ENCODE results near the gene LDHAL6A.
"Not testable (repeated sequence)": the region's sequence is repeated elsewhere in the genome, so short reads cannot be mapped to it uniquely, and the experiment has no call there.

Gene LDHAL6A

DNA sequence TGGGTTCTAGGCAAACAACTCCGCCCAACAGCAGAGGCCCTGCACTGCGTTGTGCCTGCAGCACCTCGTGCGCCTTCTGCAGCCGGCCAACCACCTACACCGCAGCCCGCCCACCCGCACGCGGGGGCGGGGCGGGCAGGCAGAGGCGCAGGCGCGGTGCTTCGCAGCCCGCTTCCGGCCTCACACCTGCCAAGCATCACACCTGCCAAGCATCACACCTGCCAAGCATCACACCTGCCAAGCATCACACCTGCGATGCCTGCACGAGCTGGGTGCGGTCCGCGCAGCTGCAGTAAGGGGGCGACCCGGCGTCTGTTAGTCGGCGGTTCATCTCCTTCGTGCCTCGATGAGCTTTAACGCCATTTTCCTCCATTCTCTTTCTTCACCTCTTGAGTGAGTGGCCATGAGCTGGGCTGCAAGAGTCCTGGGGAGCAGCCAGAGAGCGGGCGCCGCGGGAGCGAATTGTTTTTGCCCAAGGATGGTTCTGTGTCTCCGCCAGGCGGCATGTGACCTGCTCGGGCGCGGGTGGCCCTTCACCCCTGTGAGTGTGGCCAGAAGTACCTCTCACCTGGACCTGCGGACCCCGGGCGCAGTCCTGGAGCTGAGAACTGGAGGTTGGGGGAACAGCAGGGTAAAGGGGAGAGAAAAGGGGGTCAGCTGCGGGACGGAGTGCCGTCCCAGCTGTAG, at the start of gene LDHAL6A:
Gene LDHAL6A (plus strand): TSS at position 171 of the 687 bp plus-strand sequence. CDS start 825 bp downstream, outside the sequence.
- FAIRE-seq = no peak

DNA sequence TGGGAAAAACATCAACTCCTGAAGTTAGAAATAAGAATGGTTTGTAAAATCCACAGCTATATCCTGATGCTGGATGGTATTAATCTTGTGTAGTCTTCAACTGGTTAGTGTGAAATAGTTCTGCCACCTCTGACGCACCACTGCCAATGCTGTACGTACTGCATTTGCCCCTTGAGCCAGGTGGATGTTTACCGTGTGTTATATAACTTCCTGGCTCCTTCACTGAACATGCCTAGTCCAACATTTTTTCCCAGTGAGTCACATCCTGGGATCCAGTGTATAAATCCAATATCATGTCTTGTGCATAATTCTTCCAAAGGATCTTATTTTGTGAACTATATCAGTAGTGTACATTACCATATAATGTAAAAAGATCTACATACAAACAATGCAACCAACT, 48.3 kb upstream of the LDHAL6A start:
- FAIRE-seq = not testable (repeated sequence)

DNA sequence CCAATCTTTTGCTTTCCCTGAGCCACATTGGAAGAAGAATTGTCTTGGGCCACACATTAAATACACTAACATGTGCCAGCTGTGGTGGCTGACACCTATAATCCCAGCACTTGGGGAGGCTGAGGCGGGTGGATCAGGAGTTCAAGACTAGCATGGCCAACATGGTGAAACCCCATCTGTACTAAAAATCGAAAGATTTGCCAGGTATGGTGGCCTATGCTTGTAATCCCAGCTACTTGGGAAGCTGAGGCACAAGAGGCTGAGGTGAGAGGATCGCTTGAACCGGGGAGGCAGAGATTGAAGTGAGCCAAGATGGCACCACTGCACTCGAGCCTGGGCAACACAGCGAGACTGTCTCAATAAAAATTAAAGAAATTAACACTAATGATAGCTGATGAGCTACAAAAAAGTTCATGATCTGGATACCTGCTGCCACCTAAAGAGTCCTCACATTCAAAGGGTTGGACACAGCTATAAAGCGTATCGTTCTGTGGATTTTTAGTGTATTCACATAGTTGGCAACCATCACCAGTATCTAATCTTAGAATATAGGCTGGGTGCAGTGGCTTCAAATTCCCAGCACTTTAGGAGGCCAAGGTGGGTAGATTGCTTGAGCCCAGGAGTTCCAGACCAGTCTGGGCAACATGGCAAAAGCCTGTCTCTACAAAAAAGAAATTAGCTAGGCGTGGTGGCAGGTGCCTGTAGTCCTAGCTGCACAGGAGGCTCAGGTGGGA, 46.9 kb upstream of the LDHAL6A start:
- no peak for FAIRE-seq

DNA sequence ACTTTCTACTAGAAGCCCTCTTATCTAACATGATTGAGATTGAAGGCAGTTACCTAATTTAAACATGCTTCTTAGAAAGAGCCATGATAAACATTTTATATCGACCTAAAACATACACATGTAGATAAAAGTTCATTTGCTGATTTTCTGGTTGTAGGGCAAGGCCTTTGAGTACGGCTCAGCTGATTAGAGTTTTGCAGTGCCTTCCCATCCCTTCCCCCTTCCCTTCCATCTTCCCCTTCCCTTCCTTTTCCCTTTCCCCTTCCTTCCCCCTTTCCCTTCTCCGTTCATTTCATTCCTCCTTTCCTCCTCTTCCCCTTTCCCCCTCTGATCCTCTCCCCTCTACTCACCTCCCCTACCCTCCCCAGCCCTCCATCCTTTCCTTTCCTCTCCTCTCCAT, 39.2 kb upstream of the LDHAL6A start:
- no peak for FAIRE-seq

DNA sequence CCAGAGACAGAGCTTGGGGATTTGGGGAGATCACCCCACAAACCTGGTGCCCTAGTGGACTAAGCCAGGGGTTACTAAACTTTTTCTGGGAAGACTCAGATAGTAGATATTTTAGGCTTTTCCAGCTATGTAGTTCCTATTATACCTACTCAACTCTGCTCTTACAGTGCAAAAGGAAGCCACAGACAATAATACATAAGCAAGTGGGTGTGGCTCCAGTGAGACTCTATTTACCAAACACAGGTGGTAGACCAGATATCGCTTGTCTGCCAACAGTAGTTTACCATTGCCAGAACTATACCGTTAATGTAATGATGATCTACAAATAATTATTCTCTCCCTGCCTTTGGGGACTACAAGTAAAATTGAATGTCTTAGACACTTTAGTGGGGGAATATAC, 36.6 kb upstream of the LDHAL6A start:
- no peak for FAIRE-seq

DNA sequence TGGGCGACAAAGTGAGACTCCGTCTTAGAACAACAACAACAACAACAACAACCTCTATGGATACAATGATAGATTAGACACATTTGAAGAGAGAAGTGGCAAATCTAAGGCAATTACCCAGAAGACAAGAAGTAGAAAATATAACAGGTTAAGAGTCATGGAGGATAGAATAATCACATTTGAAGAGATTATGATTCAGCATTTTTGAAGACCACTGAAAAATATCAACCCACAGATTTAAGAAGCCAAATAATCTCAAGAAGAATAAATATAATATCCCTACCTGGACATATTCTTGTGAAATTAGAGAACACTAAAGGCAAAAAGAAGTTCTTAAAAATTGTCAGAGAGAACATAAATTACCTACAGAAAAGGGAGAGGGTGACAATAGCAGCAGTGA, 35.6 kb upstream of the LDHAL6A start:
- FAIRE-seq = no peak

DNA sequence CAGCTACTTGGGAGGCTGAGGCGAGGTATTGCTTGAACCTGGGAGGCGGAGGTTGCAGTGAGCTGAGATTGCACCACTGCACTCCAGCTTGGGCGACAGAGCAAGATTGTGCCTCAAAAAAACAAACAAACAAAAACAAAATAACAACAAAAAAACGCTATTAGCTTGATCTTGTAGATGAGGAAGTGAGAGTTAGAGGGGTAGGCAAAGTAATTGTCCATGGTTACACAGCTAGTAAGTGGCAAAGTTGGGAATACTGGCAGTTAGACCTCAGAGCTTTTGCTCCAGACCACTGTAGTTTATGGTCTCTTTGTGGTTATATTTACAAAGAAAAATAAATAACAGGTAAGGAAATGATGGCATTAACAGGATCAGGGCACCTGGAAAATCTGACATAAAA, 28.4 kb upstream of the LDHAL6A start:
- FAIRE-seq = no peak

DNA sequence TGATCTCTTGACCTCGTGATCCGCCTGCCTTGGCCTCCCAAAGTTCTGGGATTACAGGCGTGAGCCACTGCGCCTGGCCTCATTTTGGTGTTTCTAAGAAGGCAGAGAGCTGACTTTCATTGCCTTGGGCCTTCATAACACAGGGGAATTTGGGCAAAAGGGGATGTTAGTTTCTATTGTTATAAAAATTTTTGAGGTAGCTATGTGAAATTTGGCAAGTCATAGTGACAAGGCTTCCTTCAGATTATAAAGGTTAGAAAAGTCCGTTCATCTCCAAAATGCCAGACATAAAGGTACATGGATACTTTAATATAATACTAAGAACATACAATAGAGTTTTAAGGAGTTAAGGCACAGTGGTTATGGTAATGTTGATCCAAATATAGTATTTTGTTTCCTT, 26.3 kb upstream of the LDHAL6A start:
- FAIRE-seq = no peak

DNA sequence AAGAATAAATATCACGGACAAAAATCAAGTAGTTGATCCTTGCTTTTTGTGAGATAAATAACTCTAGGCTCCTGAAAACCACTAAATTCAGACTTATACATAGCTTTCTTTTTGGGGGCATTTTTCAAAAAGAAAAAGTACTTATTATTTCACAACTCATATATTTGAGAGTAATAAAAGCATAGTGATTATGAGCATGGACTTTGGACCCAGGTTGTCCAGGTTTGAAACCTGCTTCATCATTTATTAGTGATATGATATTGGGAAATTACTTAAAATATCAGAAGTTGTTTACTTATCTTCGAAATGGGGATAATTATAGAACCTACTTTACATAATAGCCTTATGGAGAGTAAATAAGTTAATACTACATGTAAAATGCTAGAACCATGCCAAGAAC, 17.0 kb upstream of the LDHAL6A start:
- FAIRE-seq = no peak

DNA sequence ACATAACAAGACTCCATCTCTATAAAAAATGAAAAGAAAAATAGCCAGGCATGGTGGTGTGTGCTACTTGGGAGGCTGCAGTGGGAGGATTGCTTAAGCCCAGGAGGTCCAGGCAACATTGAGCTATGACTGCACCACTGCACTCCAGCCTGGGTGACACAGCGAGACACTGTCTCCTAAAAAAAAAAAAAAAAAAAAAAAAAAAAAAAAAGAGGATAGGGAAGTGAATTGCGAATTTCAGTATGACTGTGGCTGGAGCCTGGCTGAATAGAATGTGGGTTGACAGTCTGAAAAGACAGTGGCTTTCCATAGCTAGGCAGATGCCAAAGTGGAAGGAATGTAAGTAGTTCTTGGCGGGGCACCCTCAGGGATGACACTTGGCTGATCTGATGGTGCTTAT, 6.4 kb upstream of the LDHAL6A start:
- FAIRE-seq = no peak

DNA sequence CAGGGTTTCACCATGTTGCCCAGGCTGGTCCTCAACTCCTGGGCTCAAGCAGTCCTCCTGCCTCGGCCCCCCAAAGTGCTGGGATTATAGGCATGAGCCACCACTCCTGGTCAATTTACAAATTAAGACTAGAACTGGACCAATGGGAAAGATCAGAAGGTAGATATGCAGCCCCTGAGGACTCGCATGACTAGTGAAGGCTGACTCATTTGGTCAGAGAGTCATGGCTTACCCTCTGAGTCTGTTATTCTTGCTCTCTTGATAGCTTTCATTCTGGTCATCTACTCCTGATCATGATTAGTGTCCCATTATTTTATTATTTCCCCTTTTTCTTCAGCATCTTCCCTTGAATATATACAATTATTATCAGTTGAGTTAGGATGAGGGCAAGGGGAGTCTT, 2.7 kb upstream of the LDHAL6A start:
- no peak for FAIRE-seq

DNA sequence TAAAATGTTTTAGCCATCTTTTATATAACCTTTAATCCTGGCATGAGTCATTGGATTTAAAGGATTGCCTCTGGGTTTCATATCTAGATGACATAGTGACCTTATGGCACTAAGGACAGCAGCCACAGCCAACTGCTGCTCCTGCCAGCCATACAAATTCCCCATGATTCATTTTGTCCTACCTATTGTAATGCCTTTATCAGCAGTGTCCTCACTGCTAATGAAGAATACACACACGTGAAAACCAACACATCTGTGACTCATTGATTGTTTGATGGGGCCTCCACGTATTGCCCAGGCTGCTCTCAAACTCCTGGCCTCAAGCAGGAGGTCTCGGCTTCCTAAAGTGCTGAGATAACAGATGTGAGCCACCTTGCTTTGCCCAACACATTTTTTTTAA, 1.8 kb downstream of the LDHAL6A start:
- FAIRE-seq = no peak

DNA sequence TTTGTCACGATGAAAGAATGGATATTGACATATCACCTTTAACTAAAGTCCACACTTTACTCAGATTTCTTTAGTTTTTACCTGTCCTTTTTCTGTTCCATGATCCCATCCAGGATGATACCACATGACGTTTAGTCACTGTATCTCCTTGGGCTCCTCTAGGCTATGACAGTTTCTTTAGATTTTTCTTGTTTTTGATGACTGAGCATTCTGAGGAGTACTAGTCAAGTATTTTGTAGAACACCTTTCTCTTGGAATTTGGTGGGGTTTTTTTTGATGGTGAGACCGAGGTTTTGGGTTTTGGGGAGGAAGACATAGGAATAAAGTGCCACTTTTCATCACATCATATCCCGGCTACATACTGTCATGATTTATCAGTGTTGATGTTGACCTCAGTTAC, 4.0 kb downstream of the LDHAL6A start:
- no peak for FAIRE-seq

DNA sequence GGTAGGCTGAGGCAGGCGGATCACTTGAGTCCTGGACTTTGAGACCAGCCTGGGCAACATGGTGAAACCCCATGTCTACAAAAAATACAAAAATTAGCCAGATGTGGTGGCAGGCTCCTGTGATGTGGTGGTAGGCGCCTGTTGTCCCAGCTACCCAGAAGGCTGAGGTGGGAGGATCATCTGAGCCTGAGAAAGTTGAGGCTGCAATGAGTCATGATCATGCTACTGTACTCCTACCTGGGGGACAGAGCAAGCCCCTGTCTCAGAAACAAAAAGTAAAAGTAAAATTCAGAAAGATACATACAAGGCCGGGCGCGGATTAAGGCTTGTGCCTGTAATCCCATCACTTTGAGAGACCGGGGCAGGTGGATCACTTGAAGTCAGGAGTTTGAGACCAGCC, 6.3 kb downstream of the LDHAL6A start:
- no peak for FAIRE-seq

DNA sequence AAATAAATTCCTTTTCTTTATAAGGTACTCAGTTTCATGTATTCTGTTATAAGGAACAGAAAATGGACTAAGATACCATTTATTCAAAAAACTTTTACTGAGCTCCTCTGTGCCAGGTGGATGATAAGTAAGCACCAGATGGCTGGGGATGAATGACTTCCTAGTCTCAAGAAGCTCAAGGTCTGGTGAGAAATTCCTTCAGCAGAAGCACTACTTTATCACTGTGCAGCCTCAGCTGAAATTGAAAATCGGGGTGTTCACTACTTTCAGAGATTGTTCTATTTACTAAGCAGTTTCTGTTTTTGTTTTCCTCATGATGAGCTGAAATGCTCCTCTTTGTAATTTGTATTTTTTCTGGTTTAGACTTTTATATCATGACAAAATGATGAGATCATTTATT, 7.8 kb downstream of the LDHAL6A start:
- FAIRE-seq = no peak

DNA sequence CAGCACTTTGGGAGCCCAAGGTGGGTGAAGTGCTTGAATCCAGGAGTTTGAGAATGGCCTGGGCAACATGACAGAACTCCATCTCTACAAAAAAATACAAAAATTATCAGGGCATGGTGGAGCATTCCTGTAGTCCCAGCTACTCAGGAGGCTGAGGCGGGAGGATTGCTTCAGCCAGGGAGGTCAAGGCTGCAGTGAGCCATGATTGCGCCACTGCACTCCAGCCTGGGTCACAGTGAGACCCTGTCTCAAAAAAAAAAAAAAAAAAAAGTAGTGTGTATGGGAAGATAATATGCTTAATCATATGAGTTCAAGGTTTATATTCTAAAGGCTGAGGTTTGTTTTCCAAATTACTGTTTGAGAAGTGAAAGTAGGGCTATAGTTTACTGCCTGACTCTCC, 10.7 kb downstream of the LDHAL6A start:
- no peak for FAIRE-seq

DNA sequence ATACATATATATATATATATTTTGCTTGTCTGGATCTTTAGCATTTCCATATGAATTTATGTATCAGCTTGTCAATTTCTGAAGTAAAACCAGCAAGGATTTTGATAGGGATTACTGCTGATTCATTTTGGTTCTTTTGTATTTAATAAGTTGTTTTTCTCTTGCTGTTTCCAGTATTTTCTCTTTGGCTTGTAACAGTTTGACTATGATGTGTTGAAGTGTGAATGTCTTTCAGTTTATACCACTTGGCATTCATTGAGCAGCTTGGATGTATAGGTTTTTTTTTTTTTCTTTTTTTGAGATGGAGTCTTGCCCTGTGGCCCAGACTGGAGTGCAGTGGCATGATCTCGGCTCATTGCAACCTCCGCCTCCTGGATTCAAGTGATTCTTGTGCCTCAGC, 12.4 kb downstream of the LDHAL6A start:
- FAIRE-seq = no peak

DNA sequence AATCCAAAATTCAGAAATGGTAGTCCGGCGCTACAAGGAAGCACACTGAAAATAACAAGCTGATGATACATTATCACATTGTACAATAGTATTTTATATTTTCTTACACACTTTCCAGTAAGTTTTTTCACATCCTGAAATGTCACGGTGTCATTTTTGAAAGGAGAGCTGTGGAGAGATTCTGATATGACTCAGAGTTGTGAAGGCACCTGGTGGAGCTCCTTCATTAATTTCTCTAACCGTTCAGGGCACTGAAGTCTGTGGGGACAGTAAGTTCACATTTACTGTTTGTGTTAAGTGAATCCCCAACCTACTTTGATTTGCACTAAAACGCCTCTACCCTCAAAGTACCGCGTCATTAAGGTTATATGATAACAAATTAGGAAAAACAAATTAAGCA, 13.3 kb downstream of the LDHAL6A start:
- FAIRE-seq = no peak

DNA sequence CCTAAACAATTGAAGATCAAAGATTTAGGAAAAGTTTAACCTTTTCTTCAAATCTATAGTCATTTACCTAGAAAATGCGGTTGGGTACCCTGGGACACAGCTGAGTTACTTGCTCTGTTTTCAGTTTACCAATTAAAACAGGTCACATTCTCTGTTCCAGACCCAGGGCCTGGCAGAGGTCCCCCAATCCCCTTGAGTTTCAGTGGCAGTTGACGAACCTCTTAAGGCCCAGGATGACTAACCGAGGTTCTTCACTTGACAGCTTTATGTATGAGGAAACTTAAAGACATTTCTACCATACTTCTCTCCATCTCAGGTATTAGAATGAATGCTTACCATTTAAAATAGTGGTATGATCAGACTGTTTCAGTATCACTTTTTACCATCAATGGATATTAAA, 16.3 kb downstream of the LDHAL6A start:
- FAIRE-seq = no peak

DNA sequence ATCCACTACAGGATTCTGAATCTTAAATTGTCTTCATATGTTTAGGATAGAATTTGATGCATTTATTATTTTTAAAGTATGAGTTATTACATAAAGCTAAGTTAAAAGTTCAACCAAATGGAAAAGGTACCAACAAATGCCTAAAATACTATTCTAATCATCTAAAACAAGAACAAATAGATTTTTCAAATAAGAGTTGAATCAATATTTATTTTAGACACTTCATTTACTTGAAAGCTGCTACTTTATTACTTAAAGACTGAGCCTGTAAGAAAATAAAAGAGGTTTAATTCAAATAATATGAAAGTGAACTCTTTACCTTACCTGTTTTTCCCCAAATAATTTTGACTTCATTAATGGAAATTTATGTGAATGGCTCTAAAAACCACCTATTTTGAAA, 16.9 kb downstream of the LDHAL6A start:
- FAIRE-seq = no peak

DNA sequence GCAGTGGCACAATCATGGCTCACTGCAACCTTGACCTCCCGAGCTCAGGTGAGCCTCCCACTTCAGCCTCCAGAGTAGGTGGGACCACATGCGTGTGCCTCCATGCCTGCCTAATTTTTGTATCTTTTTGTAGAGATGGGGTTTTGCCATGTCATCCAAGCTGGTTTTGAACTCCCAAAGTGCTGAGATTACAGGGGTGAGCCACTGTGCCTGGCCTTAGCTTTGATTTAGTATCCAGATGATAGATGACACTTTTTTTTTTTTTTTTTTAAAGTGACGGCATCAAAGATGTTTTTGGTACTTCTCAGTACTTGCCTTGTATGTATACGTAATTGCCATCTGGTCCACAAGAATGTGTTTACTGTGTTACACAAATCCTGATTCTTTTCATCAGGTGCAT, 23.4 kb downstream of the LDHAL6A start:
- no peak for FAIRE-seq

DNA sequence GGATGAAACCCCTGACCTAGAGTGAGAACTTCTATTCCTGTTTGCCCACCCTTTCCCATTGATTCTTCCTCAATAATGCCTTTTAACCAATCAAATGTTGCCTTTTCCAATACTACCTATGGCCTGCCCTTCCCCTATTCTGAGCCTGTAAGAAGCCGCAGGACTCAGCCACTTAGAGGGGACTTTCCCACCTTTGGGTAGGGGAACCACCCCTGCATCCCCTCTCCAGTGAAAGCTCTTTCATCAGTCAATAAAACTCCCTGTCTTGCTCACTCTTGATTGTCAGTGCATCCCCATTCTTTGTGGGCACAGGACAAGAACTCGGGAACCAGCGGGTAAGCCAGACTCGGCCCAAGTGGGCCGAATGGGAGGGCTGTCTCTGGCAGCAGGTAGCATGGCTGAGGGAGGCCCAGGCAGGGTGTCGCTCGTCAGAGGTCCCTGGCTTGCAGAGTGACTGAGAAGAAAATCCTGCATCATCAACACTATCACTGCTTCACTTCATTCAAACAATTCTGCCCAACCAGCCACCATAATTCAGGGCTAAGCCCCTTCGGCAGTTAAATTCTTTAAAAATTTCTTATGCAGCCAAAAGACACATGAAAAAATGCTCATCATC, 30.4 kb downstream of the LDHAL6A start:
- no peak for FAIRE-seq

DNA sequence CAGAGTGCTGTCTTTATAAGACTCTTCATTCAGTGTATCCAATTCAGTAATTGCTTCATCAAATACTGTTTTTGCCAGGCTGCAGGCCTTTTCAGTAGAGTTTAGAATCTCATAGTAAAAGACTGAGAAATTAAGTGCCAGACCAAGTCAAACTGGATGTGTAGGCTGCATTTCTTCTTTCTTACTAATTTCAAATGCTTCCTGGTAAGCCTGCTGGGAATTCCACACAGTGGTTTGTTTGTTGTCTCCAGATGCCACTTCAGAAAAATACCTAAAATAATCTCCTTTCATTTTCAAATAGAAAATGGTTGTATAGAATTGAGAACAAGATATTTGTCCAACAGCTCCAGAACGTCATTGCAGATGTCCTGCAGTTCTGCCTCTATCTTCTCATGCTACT, 34.7 kb downstream of the LDHAL6A start:
- FAIRE-seq = no peak
